OCI-LY3 (cell line): ENCODE data around the gene LTBP1.

ENCODE experiments used
- H2AFZ ChIP-seq: fragments of 200-600, 300-600 bp; shearing (Covaris generic); 2 replicates; pipeline ENCODE4 v1.6.0; 2014; ENCODE audit warnings: antibody characterized with exemption, low read depth, low read length
- H3K27ac ChIP-seq: fragments of 200-600, 300-600 bp; sonication (generic); 2 replicates; pipeline ENCODE4 v1.5.1; 2014; ENCODE audit warnings: mild to moderate bottlenecking, low read length, moderate library complexity, mixed read lengths
- H3K27me3 ChIP-seq: fragments of 200-600, 300-600 bp; sonication (generic); 2 replicates; pipeline ENCODE4 v1.6.1; 2014; ENCODE audit warnings: low read depth, low read length, mixed read lengths
- H3K36me3 ChIP-seq: fragments of 200-600, 300-600 bp; sonication (generic); replicated peaks from 2 replicates; pipeline ENCODE3; 2014; ENCODE audit warnings: low read depth, low read length, mixed read lengths
- H3K4me1 ChIP-seq: fragments of 300-600, 200-600 bp; sonication (generic); 2 replicates; pipeline ENCODE4 v1.6.1; 2014; ENCODE audit warnings: low read length, mixed read lengths
- H3K4me2 ChIP-seq: fragments of 200-600, 300-600 bp; sonication (generic); 2 replicates; pipeline ENCODE4 v1.6.1; 2014; ENCODE audit warnings: low read length, mixed read lengths
- H3K4me3 ChIP-seq: fragments of 300-600, 200-600 bp; sonication (generic); 2 replicates; pipeline ENCODE4 v1.5.1; 2014; ENCODE audit warnings: antibody characterized with exemption, mild to moderate bottlenecking, low read length, moderate library complexity
- H3K79me2 ChIP-seq: fragments of 300-600, 200-600 bp; shearing (Covaris generic); 2 replicates; pipeline ENCODE4 v1.6.1; 2014; ENCODE audit warnings: mild to moderate bottlenecking, low read length, mixed read lengths
- H3K9ac ChIP-seq: fragments of 300-600, 200-600 bp; shearing (Covaris generic); 2 replicates; pipeline ENCODE4 v1.6.0; 2014; ENCODE audit warnings: mild to moderate bottlenecking, low read length, moderate library complexity
- H3K9me3 ChIP-seq: fragments of 200-600, 300-600 bp; shearing (Covaris generic); 2 replicates; pipeline ENCODE4 v1.6.1; 2014; ENCODE audit warnings: low read length, mixed read lengths; ENCODE audit not compliant: insufficient read depth
- H4K20me1 ChIP-seq: fragments of 200-600, 300-600 bp; sonication (generic); 2 replicates; pipeline ENCODE4 v1.6.1; 2016; ENCODE audit warnings: low read length, mixed read lengths; ENCODE audit not compliant: insufficient read depth
- CTCF ChIP-seq: fragments of 200-600, 300-600 bp; sonication (generic); IDR thresholded peaks from 2 replicates; pipeline ENCODE4 v1.5.1; 2014; ENCODE audit warnings: antibody characterized with exemption, low read length, low read depth
- EZH2phosphoT487 ChIP-seq: fragments of 200-600 bp; shearing (Covaris generic); IDR thresholded peaks from 2 replicates; pipeline ENCODE4 v1.6.1; 2018; ENCODE audit warnings: antibody characterized with exemption, mixed run types, low read depth

Gene LTBP1

GRCh38 chr2:33266467-33266866 lies 319.7 kb downstream of the LTBP1 start:
- Histone ChIP-seq H3K4me1 (peaks cover 9% of the 10 kb centered on the region), H3K9me3 (peaks cover 7% of the 10 kb centered on the region), H3K4me2 (no peak overlapping the region), H4K20me1 (no peaks in the 10 kb centered on the region), H3K9ac (no peak overlapping the region), H3K79me2 (no peaks in the 10 kb centered on the region), H3K27ac (no peak overlapping the region), H2AFZ (no peak overlapping the region), H3K36me3 (peaks cover 18% of the 10 kb centered on the region), H3K27me3 (no peaks in the 10 kb centered on the region), H3K4me3 (no peak overlapping the region)
- TF ChIP-seq EZH2phosphoT487 (no peak), CTCF (no peak)

- Histone ChIP-seq H3K9ac (no peak overlapping the region), H3K4me2 (no peak overlapping the region), H4K20me1 (no peaks in the 10 kb centered on the region), H2AFZ (no peak overlapping the region), H3K4me3 (no peak overlapping the region), H3K36me3 (peaks cover 18% of the 10 kb centered on the region), H3K9me3 (peaks cover 7% of the 10 kb centered on the region), H3K79me2 (no peaks in the 10 kb centered on the region), H3K27ac (no peak overlapping the region), H3K4me1 (peaks cover 13% of the 10 kb centered on the region), H3K27me3 (no peaks in the 10 kb centered on the region)
- TF ChIP-seq CTCF = no peak
- TF ChIP-seq EZH2phosphoT487 = no peak
Measured at GRCh38 chr2:33267043-33267442, 320.3 kb downstream of the LTBP1 start.

GRCh38 chr2:33267756-33268155 lies 321.0 kb downstream of the LTBP1 start:
- peaks cover 20% of the 10 kb centered on the region for H3K4me1 ChIP-seq
- H3K4me2 ChIP-seq = no peak overlapping the region
- H4K20me1 ChIP-seq = no peaks in the 10 kb centered on the region
- no peak overlapping the region for H3K4me3 ChIP-seq
- H3K79me2 ChIP-seq = no peaks in the 10 kb centered on the region
- H3K9me3 ChIP-seq = peaks cover 7% of the 10 kb centered on the region
- TF ChIP-seq CTCF = peak; percentile 14; the same call in 1 of the 2 replicates
- no peak for TF ChIP-seq EZH2phosphoT487
- H3K27ac ChIP-seq = no peak overlapping the region
- H3K27me3 ChIP-seq = no peaks in the 10 kb centered on the region
- H2AFZ ChIP-seq = no peak overlapping the region
- peaks cover 18% of the 10 kb centered on the region for H3K36me3 ChIP-seq
- H3K9ac ChIP-seq = no peak overlapping the region

GRCh38 chr2:33268246-33268831 lies 321.6 kb downstream of the LTBP1 start:
- H3K9me3 ChIP-seq = peaks cover 7% of the 10 kb centered on the region
- no peak overlapping the region for H3K9ac ChIP-seq
- no peaks in the 10 kb centered on the region for H3K79me2 ChIP-seq
- TF ChIP-seq EZH2phosphoT487 (no peak), CTCF (no peak)
- H3K27ac ChIP-seq = no peak overlapping the region
- H3K36me3 ChIP-seq = peaks cover 19% of the 10 kb centered on the region
- H4K20me1 ChIP-seq = no peaks in the 10 kb centered on the region
- H2AFZ ChIP-seq = no peak overlapping the region
- no peaks in the 10 kb centered on the region for H3K27me3 ChIP-seq
- no peak overlapping the region for H3K4me2 ChIP-seq
- H3K4me1 ChIP-seq = peaks cover 26% of the 10 kb centered on the region
- no peak overlapping the region for H3K4me3 ChIP-seq
